Endothelial cell of umbilical vein (primary cell): ENCODE data around the gene PLIN5. TPM values are rescaled to one million over a fixed set of nuclear protein-coding genes. Genes with fewer than 3 reads are reported as not detected.

Experiments
- BruUV-seq: library from RNA; stranded (reverse); fragments of 400-500 nt; replicated peaks from 2 replicates; lab custom pipeline; 2021; lab: Mats Ljungman, UMichigan
- CTCF ChIA-PET: fragments of 300-600, 350-600 bp; sonication (Branson Sonifier 250); formaldehyde crosslinking; loops from one replicate; lab custom pipeline; 2021; ENCODE audit warnings: antibody characterized with exemption, inconsistent platforms; lab: Charles Lee
- POLR2A ChIA-PET: fragments of 300-600, 350-600 bp; sonication (Branson Sonifier 250); formaldehyde crosslinking; loops from one replicate; lab custom pipeline; 2021; ENCODE audit warnings: antibody characterized with exemption, inconsistent platforms; lab: Charles Lee
- DNase-seq: peaks from one replicate; pipeline ENCODE4 v3.0.0-alpha.2; 2011; ENCODE audit warnings: low read depth, low spot score
- FAIRE-seq: peaks from 2 replicates; lab custom pipeline; 2011; peaks lifted over from hg19 to GRCh38; lab: Jason Lieb, UNC
- H2AFZ ChIP-seq: 2 replicates; pipeline ENCODE4 v1.6.0; 2012; ENCODE audit warnings: low read depth, low read length, control low read depth, inconsistent platforms
- H3K27ac ChIP-seq: 2 replicates; pipeline ENCODE4 v1.5.1; 2011; ENCODE audit warnings: low read depth, mild to moderate bottlenecking, control low read depth, low read length, moderate library complexity; ENCODE audit not compliant: insufficient read depth
- H3K27me3 ChIP-seq, 2 experiments: 2 replicates each; pipeline versions ENCODE4 v1.6.0 to v1.6.1; 2011; ENCODE audit warnings: low read length in 2 of 2, mixed read lengths in 1 of 2; ENCODE audit not compliant: control insufficient read depth in 2 of 2, insufficient read depth in 2 of 2
- H3K36me3 ChIP-seq, 2 experiments: 2 replicates in 1 of 2; 3 replicates in 1 of 2; pipeline ENCODE4 v1.5.1; 2011; ENCODE audit warnings: low read length in 2 of 2, mild to moderate bottlenecking in 1 of 2, moderate library complexity in 1 of 2; ENCODE audit not compliant: control insufficient read depth in 2 of 2, insufficient read depth in 2 of 2; ENCODE audit errors: extremely low read depth in 1 of 2
- H3K4me1 ChIP-seq: 3 replicates; pipeline ENCODE4 v1.5.1; 2011; ENCODE audit warnings: mild to moderate bottlenecking, low read length; ENCODE audit not compliant: control insufficient read depth, insufficient read depth; ENCODE audit errors: extremely low read depth
- H3K4me2 ChIP-seq: 2 replicates; pipeline ENCODE4 v1.6.1; 2011; ENCODE audit warnings: low read length, control low read depth, mixed read lengths; ENCODE audit not compliant: insufficient read depth
- H3K4me3 ChIP-seq, 3 experiments: fragments of 200-600 bp in 1 of 3; sonication (generic), shearing (Covaris generic) in 1 of 3; replicated peaks in 1 of 3; 2 replicates each; pipeline ENCODE4 v1.5.1; 2011 to 2016; ENCODE audit warnings: control low read depth in 3 of 3, low read length in 3 of 3, mild to moderate bottlenecking in 2 of 3, inconsistent platforms in 1 of 3, low read depth in 1 of 3, moderate library complexity in 1 of 3; ENCODE audit not compliant: insufficient read depth in 1 of 3
- H3K79me2 ChIP-seq: 2 replicates; pipeline ENCODE4 v1.6.0; 2012; ENCODE audit warnings: low read length, inconsistent platforms; ENCODE audit not compliant: control insufficient read depth, insufficient read depth
- H3K9ac ChIP-seq: replicated peaks from 2 replicates; pipeline ENCODE3; 2011; ENCODE audit warnings: low read length, control low read depth; ENCODE audit not compliant: insufficient read depth; ENCODE audit errors: extremely low read depth
- H3K9me1 ChIP-seq: replicated peaks from 3 replicates; pipeline ENCODE4 v1.6.0; 2011; ENCODE audit warnings: mild to moderate bottlenecking, low read length; ENCODE audit not compliant: control insufficient read depth, insufficient read depth; ENCODE audit errors: extremely low read depth
- H3K9me3 ChIP-seq: replicated peaks from 2 replicates; pipeline ENCODE4 v1.5.1; 2012; ENCODE audit warnings: low read length, inconsistent platforms; ENCODE audit not compliant: control insufficient read depth, insufficient read depth
- H4K20me1 ChIP-seq: replicated peaks from 2 replicates; pipeline ENCODE3; 2011; ENCODE audit warnings: mild to moderate bottlenecking, low read length; ENCODE audit not compliant: control insufficient read depth, insufficient read depth; ENCODE audit errors: extremely low read depth
- EZH2 ChIP-seq: IDR thresholded peaks from 2 replicates; pipeline ENCODE4 v1.6.1; 2012; ENCODE audit warnings: borderline replicate concordance, low read depth, mild to moderate bottlenecking, moderate library complexity, low read length, inconsistent platforms; ENCODE audit not compliant: severe bottlenecking
- FOS ChIP-seq: IDR thresholded peaks from 2 replicates; pipeline ENCODE4 v1.6.1; 2011; ENCODE audit warnings: mild to moderate bottlenecking, low read length, moderate library complexity, borderline replicate concordance; ENCODE audit not compliant: insufficient read depth
- GATA2 ChIP-seq: IDR thresholded peaks from 2 replicates; pipeline ENCODE4 v1.7.0; 2011; ENCODE audit warnings: low read depth, mild to moderate bottlenecking, moderate library complexity, mixed read lengths, low read length; ENCODE audit not compliant: insufficient read length, insufficient read depth
- JUN ChIP-seq: IDR thresholded peaks from 2 replicates; pipeline ENCODE4 v1.6.1; 2011; ENCODE audit warnings: borderline replicate concordance, low read depth; ENCODE audit not compliant: insufficient read length, insufficient read depth
- MYC ChIP-seq: IDR thresholded peaks from one replicate; pipeline ENCODE4 v1.6.1; 2011; ENCODE audit warnings: mild to moderate bottlenecking, low read depth, low read length
- POLR2A ChIP-seq: IDR thresholded peaks from 2 replicates; pipeline ENCODE4 v1.6.1; 2012; ENCODE audit warnings: low read depth, mild to moderate bottlenecking, control low read depth, low read length
- POLR2AphosphoS5 ChIP-seq: IDR thresholded peaks from 2 replicates; pipeline ENCODE4 v1.6.1; 2012; ENCODE audit warnings: low read depth, mild to moderate bottlenecking, control low read depth, low read length, moderate library complexity; ENCODE audit not compliant: insufficient read depth
- dilution Hi-C: fragments of 300-500 bp; cut with MboI; formaldehyde crosslinking; loops from one replicate; pipeline ENCODE4 v1.15.0; 2019; ENCODE audit warnings: low sequenced_read_pairs; ENCODE audit not compliant: extremely low pct_ligation_motif_present
- intact Hi-C: fragments of 100-400 bp; cut with micrococcal nuclease; formaldehyde crosslinking; loops from one replicate; pipeline ENCODE4 v1.10.0; 2022
- polyA plus RNA-seq, 4 experiments: library from polyadenylated mRNA; depleted of rRNA in 3 of 4; stranded (reverse) in 3 of 4; unstranded in 1 of 4; fragments of >200 nt; gene quantifications; 2 replicates each; pipeline versions ENCODE4 v1.2.1 to v1.2.3, GENCODE V29; 2011 to 2012; ENCODE audit warnings: missing spikeins in 1 of 4
- total RNA-seq: library from RNA; stranded (reverse); gene quantifications from 2 replicates; pipeline ENCODE4 v1.2.3, GENCODE V29; 2021
- TF ChIP-seq, protein P1 (sequence below), 2 donors: IDR thresholded peaks; 1 replicate in 1 of 2; 2 replicates in 1 of 2; pipeline ENCODE4 v1.5.1; 2011; ENCODE audit warnings: low read length in 2 of 2, mild to moderate bottlenecking in 2 of 2, moderate library complexity in 2 of 2, control low read depth in 1 of 2, inconsistent platforms in 1 of 2, low read depth in 1 of 2; ENCODE audit not compliant: insufficient read depth in 1 of 2; ENCODE audit errors: extremely low read depth in 1 of 2
- TF ChIP-seq, protein P2 (sequence below): IDR thresholded peaks from 2 replicates; pipeline ENCODE4 v1.6.1; 2011; ENCODE audit not compliant: insufficient read depth, insufficient read length

PLIN5 gene
- total and polyA plus RNA-seq, 2 donors (not counting 3 experiments of a cell fraction or from before 2014, with no cell fraction given): 0.17 to 0.24 TPM

DNA sequence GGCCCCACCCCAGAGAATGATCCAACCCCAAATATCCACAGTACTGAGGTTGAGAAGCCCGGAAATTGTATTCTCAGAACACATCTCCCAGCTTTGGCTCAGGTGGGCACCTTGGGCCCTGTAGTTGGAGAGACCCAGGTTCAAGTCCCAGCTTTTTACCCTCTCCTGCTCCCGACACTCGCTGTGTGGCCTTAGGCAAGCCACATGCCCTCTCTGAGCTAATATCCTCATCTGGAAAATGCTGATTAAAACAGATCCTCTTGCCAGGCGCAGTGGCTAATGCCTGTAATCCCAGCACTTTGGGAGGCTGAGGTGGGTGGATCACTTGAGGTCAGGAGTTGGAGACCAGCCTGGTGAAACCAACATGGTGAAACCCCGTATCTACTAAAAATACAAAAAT lies 19.3 kb downstream of the PLIN5 start:
- H3K9ac ChIP-seq: no peak overlapping the region
- dilution Hi-C loops: no loop called here
- no peak for FAIRE-seq
- H3K9me1 ChIP-seq: no peaks in the 10 kb centered on the region
- no peak overlapping the region for H3K4me3 ChIP-seq
- POLR2A ChIA-PET: no interaction called here
- no peak overlapping the region for H3K27ac ChIP-seq
- H4K20me1 ChIP-seq: no peaks in the 10 kb centered on the region
- no peaks in the 10 kb centered on the region for H3K36me3 ChIP-seq
- H3K4me1 ChIP-seq: no peaks in the 10 kb centered on the region
- H3K9me3 ChIP-seq: no peaks in the 10 kb centered on the region
- BruUV-seq: no TSS peak
- no peak overlapping the region for H2AFZ ChIP-seq
- intact Hi-C loops: no loop called here
- no peaks in the 10 kb centered on the region for H3K27me3 ChIP-seq
- TF ChIP-seq POLR2A (no peak), FOS (no peak), GATA2 (no peak), EZH2 (no peak), POLR2AphosphoS5 (no peak), JUN (no peak), MYC (no peak)
- TF ChIP-seq, protein P1, sequence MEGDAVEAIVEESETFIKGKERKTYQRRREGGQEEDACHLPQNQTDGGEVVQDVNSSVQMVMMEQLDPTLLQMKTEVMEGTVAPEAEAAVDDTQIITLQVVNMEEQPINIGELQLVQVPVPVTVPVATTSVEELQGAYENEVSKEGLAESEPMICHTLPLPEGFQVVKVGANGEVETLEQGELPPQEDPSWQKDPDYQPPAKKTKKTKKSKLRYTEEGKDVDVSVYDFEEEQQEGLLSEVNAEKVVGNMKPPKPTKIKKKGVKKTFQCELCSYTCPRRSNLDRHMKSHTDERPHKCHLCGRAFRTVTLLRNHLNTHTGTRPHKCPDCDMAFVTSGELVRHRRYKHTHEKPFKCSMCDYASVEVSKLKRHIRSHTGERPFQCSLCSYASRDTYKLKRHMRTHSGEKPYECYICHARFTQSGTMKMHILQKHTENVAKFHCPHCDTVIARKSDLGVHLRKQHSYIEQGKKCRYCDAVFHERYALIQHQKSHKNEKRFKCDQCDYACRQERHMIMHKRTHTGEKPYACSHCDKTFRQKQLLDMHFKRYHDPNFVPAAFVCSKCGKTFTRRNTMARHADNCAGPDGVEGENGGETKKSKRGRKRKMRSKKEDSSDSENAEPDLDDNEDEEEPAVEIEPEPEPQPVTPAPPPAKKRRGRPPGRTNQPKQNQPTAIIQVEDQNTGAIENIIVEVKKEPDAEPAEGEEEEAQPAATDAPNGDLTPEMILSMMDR (IDR thresholded peaks at IDR 0.05; ENCODE audit: extremely low read depth in 1 of 2, insufficient read depth in 1 of 2, low read depth in 1 of 2, low read length in 2 of 2): no peak
- TF ChIP-seq, protein P2, sequence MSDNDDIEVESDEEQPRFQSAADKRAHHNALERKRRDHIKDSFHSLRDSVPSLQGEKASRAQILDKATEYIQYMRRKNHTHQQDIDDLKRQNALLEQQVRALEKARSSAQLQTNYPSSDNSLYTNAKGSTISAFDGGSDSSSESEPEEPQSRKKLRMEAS: no peak
- CTCF ChIA-PET: interaction anchor here (0.7 to 2.8 kb wide), 5 partner anchors 9 to 120 kb away, joined by 3 to 17 read pairs (median 7); no protein-coding TSS in a partner anchor
- DNase-seq: no peak
- H3K4me2 ChIP-seq: no peak overlapping the region
- no peaks in the 10 kb centered on the region for H3K79me2 ChIP-seq
